GM20000 (cell line): ENCODE data around the gene FSCN2.

Experiments
- DNase-seq: peaks from one replicate; pipeline ENCODE4 v3.0.0; 2012; ENCODE audit warnings: low spot score
- TF ChIP-seq, protein P1 (sequence below): IDR thresholded peaks from 2 replicates; pipeline ENCODE4 v1.5.1; 2012; ENCODE audit warnings: mild to moderate bottlenecking, control low read depth; ENCODE audit errors: extremely low read depth, missing control alignments

FSCN2 gene

GRCh38 chr17:81488276-81488860, 39.8 kb upstream of the FSCN2 start:
- TF ChIP-seq, protein P1, sequence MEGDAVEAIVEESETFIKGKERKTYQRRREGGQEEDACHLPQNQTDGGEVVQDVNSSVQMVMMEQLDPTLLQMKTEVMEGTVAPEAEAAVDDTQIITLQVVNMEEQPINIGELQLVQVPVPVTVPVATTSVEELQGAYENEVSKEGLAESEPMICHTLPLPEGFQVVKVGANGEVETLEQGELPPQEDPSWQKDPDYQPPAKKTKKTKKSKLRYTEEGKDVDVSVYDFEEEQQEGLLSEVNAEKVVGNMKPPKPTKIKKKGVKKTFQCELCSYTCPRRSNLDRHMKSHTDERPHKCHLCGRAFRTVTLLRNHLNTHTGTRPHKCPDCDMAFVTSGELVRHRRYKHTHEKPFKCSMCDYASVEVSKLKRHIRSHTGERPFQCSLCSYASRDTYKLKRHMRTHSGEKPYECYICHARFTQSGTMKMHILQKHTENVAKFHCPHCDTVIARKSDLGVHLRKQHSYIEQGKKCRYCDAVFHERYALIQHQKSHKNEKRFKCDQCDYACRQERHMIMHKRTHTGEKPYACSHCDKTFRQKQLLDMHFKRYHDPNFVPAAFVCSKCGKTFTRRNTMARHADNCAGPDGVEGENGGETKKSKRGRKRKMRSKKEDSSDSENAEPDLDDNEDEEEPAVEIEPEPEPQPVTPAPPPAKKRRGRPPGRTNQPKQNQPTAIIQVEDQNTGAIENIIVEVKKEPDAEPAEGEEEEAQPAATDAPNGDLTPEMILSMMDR, result no peak
- peak; percentile 47 for DNase-seq

- TF ChIP-seq, protein P1, result no peak
- DNase-seq, result no peak
Observed at GRCh38 chr17:81489012-81489997, 38.9 kb upstream of the FSCN2 start.

DNA sequence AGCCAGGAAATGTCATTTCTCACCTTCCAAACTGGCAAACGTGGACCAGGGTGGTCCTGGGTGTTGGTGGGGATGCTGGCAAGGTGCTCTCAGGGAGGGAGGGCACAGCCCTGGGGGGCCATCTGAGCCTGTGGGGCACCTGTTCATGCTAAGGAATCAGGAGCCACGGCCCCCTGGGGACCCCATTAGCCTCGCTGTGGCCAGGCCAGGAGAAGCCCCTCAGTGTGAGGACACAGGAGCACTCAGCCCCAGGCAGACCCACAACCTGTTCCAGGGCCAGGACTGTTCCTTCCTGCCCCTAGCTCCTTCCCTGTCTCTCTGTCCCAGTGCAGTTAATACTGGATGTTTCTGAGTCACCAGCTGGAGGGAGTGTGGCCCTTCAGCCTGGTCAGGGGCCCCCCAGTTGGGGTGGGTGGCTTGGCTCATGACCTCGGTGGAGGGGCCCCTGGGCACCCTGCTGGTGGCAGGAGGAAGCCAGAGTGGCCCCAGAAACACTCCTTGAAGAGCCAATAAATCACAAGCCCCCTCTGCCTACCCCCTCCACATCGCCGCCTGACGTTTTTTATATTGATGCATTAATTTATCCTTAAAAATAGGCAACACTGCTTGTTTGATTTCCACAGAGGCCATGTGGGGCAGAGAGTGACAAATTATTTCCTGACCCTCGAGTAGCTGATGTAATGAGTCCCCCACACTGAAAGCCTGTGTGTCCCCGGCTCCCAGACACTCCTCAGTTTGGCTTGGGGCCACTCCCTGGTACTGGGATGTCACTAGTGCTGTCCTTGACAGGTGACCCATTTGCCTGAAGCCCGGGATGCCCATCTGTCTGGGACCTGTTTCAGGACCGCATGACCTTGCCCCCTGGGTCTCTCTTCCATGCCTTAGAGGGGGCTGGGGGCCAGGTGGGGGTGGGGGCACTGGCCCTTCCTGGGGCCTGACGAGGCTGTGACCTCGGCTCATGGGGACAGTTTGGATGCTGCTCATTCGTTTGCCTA, 37.9 kb upstream of the FSCN2 start:
- DNase-seq, result no peak
- TF ChIP-seq, protein P1, result no peak

DNA sequence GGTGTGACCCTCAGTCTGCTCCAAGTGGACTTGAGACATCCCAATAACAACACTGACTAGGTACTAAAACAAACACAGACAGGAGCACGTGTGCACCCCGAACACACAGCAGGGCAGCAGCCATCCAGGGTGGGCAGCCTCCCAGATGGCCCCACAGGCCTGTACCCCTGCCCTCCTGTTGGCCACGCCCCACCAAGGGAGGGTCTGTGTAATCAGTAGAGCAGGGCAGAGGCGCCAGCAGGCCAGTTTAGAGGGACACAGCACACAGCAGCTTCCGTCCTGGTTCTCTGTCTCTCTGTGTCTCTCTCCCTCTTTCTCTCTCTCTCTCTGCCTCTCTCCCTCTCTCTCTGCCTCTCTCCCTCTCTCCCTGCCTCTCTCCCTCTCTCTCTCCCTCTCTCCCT, 37.0 kb upstream of the FSCN2 start:
- no peak for DNase-seq
- TF ChIP-seq, protein P1, result no peak

DNA sequence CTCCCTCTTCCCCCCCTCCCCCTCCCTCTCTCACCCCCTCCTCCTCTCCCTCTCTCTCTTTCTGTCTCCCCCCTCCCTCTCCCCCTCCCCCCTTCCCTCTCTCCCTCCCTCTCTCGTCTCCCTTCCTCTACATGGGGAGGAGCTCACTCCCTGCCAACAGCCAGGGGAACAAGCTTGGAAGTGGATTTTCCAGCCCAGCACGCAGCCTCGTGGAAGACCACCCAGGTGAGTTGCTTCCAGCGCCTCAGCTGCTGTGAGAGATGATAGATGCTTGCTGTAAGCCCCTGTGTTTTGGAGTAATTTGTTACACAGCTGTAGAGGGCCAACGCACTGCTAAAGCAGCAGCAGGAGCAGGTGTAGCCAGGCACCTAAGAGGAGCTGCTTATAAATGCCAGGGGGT, 36.4 kb upstream of the FSCN2 start:
- DNase-seq, result no peak
- TF ChIP-seq, protein P1, result no peak

DNA sequence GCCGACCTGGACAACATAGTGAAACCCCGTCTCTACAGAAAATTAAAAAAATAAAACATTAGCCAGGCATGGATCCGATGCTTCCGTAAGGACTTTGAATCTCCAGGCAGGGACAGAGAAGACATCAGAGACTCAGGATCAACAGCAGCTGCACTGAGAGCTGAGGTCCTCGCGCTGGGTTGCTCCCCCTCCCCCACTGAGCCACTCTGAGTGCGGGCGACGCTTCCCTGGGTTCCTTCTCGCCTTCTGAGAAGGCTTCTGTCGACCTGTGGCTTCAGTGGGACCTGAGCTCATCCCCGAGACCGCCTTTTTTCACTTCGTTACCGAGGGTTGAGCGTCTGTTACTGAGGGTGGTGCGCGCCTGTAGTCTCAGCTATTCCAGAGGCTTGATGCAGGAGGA, 36.0 kb upstream of the FSCN2 start:
- no peak for DNase-seq
- TF ChIP-seq, protein P1, result no peak
